HG03064 (cell line): Measurements from ENCODE around the gene MC5R.
"Not testable (repeated sequence)": the region's sequence is repeated elsewhere in the genome, so short reads cannot be mapped to it uniquely, and the experiment has no call there.

Experiments used
- ATAC-seq: cut with Tn5 transposase; IDR thresholded peaks from one replicate; pipeline ENCODE4 v1.9.1; 2021; ENCODE audit warnings: low read depth; ENCODE audit not compliant: unreplicated experiment

MC5R gene

DNA sequence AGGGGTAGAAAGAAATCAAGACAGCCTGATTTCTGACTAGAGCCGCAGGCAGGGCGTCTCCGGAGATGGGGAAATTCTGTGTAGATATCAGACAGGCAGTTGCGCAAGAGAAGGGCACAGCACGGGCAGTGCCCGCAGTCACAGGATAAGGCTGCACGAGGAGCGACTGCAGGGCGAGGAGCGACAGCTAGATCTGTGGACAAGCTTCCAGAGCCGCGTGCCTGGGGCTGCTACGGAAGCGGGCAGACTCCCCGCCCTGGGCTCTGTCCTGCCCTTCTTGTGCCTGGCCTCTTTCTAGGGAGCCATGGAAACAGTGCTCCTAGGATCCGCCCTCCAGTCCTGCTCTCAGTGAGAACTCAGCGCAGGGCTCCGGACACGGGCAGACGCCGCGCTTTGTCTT is 12.6 kb downstream of the MC5R start:
- ATAC-seq, result no peak

DNA sequence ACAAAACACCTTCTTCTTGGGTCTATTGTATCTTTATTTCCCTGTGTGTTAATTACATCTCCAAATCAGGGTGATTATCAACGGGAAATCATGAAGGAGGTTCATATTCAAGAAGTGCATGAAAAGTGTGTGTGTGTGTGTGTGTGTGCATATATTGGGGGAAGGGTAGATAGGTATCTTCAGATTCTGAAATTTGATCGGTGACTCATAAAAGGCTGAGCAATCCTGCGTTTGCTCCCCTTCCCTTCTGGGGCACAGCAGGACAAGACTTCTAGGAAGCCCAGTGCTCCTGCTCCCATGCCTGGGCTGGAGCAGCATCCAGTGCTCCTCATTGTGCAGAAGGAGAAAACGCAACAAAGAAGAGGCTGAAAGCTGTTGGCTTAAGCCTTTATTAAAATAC is 25.8 kb downstream of the MC5R start:
- no peak for ATAC-seq

DNA sequence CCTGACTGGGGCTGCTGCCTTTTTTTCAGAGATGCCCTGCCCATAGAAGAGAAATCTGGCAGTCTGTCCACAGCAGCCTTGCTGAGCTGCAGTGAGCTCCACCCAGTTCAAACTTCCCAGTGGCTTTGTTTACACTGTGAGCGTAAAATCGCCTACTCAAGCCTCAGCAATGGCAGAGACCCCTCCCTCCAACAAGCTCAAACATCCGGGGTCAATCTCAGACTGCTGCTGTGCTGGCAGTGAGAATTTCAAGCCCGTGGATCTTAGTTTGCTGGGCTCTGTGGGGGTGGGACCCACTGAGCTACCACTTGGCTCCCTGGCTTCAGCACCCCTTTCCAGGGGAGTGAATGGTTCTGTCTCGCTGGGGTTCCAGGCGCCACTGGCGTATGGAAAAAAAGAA is 38.9 kb downstream of the MC5R start:
- ATAC-seq, result not testable (repeated sequence)

DNA sequence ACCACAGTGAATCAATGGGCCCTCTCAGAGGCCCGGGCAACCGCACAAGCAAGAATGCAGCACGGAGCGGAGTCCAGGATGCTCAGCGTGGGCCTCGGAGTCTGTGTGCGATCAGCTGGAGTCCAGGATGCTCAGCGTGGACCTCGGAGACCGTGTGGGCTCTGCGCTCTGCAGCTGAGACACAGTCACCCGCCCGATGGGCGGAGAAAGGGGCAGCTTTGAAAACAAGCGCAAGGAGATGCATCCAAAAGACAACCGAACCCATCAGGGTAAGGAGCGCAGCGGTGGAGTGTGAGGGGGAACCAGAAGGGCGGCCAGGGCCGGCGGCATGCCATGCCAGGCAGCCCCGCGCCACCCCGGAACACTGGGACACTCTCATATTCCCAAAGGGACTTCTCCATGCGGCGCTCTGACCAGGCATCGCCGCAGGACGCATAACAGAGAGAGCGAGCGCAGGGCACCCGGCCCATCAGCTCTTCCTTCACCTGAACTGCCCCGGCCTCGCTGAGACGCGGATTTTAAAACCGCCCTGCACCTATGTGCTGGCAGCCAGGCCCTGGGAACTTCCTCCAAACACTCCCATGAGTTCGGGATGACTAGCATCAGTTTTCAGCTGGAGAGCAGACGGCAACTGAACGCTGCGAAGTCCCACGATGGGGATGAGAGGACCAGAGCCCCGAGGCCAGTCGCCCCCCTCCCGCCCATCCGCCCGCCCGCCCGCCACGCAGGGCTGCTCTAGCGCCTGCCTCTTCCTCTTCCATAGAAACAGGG is 44.7 kb downstream of the MC5R start:
- no peak for ATAC-seq

DNA sequence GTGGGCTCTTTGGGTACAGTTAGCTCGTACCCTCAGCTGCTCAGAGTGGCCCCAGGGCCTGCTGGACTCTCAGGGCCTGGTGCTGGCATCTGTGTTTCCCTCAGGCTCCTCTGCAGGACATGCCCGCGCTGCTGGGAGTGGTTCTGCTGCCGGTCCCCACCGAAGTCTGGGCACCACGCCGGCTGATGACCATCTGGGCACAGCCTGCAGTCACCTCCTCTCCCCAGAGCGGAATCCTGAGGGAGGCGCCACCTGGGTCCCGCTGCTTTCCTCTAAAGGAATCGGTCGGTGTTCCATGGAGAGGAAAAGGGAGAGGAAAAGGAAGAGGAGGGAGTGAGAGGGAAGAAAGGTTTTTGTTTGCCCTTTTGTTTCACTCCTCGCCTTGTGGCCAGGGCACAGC is 47.8 kb downstream of the MC5R start:
- no peak for ATAC-seq

DNA sequence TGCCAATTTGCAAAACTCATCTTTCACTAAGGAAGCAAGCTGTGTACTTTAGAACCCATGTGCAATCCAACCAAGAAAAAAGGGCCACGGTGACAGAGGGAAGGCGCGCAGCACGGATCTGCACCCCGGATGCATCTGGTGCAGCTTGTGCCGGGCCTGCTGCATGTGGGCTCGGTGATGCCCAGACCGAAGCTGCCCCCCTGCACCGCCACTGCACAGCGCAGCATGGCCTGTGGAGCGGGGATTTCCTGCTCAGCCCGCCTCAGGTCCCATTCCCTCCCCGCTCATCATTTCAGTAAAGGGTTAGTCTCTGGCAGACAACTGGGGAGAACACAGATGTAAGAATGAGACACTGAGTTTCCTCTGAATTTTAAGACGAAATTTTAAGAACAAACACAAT is 48.4 kb downstream of the MC5R start:
- no peak for ATAC-seq

DNA sequence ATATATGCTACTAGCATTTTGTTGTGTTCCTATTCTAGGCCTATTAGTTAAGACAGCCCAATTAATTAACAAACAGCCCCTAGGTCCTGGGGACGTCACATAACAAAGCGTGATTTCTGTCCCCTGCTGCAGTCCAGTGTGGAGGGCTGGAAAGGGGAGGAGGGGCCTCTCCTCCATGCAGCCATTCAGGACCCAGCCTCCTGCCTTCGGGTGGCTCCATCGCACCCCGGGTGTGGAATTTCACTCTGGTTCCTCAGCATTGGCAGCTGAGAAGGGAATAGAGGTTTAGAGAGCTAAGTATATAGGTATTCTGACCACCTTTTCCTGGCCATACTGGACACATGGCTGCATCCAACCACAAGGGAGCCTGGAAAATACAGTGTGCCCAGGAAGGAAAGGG is 49.0 kb downstream of the MC5R start:
- ATAC-seq, result no peak

DNA sequence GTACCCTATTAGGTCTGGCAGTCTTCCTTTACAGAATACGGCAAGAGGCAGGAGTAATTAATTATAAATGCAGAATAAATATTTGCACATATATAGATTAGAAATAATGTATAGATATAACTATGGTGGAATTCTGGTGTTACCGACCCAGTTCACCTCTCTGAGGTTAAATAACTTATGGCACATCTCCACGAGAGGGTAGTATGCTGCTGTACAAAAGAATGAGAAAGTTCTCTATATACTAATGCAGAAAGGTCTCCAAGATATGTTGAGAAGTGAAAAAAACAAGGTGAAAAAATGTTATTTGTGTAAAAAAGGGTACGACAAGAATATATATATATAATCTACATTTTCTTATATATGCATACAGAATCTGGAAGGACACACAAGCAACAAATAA is 50.6 kb downstream of the MC5R start:
- ATAC-seq, result no peak
